ENCODE measurements around the gene LAMA2.

The LAMA2 gene

GRCh38 chr6:129460221-129460620 is 577.3 kb downstream of the LAMA2 start:
- TF ChIP-seq, protein P1, sequence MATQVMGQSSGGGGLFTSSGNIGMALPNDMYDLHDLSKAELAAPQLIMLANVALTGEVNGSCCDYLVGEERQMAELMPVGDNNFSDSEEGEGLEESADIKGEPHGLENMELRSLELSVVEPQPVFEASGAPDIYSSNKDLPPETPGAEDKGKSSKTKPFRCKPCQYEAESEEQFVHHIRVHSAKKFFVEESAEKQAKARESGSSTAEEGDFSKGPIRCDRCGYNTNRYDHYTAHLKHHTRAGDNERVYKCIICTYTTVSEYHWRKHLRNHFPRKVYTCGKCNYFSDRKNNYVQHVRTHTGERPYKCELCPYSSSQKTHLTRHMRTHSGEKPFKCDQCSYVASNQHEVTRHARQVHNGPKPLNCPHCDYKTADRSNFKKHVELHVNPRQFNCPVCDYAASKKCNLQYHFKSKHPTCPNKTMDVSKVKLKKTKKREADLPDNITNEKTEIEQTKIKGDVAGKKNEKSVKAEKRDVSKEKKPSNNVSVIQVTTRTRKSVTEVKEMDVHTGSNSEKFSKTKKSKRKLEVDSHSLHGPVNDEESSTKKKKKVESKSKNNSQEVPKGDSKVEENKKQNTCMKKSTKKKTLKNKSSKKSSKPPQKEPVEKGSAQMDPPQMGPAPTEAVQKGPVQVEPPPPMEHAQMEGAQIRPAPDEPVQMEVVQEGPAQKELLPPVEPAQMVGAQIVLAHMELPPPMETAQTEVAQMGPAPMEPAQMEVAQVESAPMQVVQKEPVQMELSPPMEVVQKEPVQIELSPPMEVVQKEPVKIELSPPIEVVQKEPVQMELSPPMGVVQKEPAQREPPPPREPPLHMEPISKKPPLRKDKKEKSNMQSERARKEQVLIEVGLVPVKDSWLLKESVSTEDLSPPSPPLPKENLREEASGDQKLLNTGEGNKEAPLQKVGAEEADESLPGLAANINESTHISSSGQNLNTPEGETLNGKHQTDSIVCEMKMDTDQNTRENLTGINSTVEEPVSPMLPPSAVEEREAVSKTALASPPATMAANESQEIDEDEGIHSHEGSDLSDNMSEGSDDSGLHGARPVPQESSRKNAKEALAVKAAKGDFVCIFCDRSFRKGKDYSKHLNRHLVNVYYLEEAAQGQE (IDR thresholded peaks at IDR 0.05; ENCODE audit: insufficient read depth in 1 of 2, low read depth in 2 of 2, low read length in 2 of 2): no peak
- TF ChIP-seq SIN3A (IDR thresholded peaks at IDR 0.05; ENCODE audit: borderline replicate concordance, insufficient read depth, low read length): no peak
- TF ChIP-seq POLR2AphosphoS5 (IDR thresholded peaks at IDR 0.05; ENCODE audit: low read depth, low read length): no peak
- no peak for TF ChIP-seq TAF1 (IDR thresholded peaks at IDR 0.05; ENCODE audit: borderline replicate concordance, insufficient read depth, low read length)
- no peak for TF ChIP-seq FOXP2 (optimal IDR thresholded peaks at IDR 0.05; ENCODE audit: borderline replicate concordance, extremely low read depth, extremely low read length, insufficient read depth)

GRCh38 chr6:129469070-129469662 is 586.2 kb downstream of the LAMA2 start:
- TF ChIP-seq SIN3A (IDR thresholded peaks at IDR 0.05; ENCODE audit: borderline replicate concordance, insufficient read depth, low read length) (no peak), TAF1 (IDR thresholded peaks at IDR 0.05; ENCODE audit: borderline replicate concordance, insufficient read depth, low read length) (no peak), FOXP2 (optimal IDR thresholded peaks at IDR 0.05; ENCODE audit: borderline replicate concordance, extremely low read depth, extremely low read length, insufficient read depth) (no peak), POLR2AphosphoS5 (IDR thresholded peaks at IDR 0.05; ENCODE audit: low read depth, low read length) (no peak)
- TF ChIP-seq, protein P1 (IDR thresholded peaks at IDR 0.05; ENCODE audit: insufficient read depth in 1 of 2, low read depth in 2 of 2, low read length in 2 of 2): no peak

DNA sequence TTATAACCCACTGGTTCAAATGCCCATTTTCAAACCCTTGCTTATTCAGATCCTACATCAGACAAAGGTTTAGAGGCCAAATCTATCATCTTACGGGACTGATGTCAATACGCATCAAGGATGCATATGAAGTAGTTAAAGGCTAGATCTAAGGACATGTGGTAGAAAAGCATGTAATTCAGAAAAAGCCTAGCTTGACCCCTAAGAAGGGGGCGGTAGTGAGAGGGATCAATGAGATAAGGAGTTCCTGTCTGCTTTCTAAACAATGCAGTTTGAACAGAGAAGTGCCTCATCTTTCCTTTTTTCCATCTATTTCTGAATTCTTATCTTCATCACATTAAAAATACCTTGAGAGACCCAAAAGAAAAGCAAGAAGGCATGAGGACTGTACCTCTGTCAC is 589.3 kb downstream of the LAMA2 start:
- no peak for TF ChIP-seq SIN3A (IDR thresholded peaks at IDR 0.05; ENCODE audit: borderline replicate concordance, insufficient read depth, low read length)

GRCh38 chr6:129473546-129473945 is 590.6 kb downstream of the LAMA2 start:
- TF ChIP-seq TAF1 (IDR thresholded peaks at IDR 0.05; ENCODE audit: borderline replicate concordance, insufficient read depth, low read length): no peak
- TF ChIP-seq, protein P1 (IDR thresholded peaks at IDR 0.05; ENCODE audit: insufficient read depth in 1 of 2, low read depth in 2 of 2, low read length in 2 of 2): no peak
- TF ChIP-seq FOXP2 (optimal IDR thresholded peaks at IDR 0.05; ENCODE audit: borderline replicate concordance, extremely low read depth, extremely low read length, insufficient read depth): no peak
- no peak for TF ChIP-seq POLR2AphosphoS5 (IDR thresholded peaks at IDR 0.05; ENCODE audit: low read depth, low read length)
- TF ChIP-seq SIN3A (IDR thresholded peaks at IDR 0.05; ENCODE audit: borderline replicate concordance, insufficient read depth, low read length): no peak

DNA sequence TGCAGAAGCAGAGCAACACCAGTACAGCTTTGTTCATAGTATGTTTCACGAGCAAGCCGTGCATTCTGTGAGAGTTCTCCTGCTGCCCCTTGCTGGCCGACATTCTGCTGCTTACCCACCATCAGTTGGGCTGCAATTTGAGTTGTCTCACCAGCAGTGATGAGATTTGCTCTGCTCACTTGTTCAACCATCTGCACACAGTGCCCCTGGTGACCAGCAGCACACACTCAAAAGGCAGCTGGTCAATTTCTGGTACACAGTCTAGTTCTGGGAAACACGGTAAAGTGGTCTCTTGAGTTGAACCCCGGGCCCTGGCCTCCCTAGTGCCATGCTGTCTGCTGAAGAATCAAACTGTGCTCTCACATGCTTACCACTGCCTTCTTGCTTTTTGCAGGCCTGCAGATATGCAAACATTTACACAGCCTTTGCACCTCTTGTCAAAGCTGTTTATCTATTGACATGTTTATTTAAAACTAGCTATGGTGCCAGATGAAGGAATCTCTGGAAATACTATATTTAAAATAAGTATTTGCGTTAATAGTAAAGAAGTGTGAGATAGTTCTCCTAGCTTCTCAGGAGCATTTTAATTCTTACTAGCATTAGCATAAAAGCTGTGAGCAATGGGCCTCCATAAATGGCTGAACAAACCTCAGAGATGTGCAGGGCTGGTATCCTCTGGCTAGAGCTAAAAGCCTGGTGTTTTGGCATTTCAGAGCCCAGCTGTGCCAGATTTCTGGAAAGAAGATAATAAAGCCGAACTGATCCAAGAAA is 592.7 kb downstream of the LAMA2 start:
- TF ChIP-seq POLR2AphosphoS5 (IDR thresholded peaks at IDR 0.05; ENCODE audit: low read depth, low read length) (no peak), FOXP2 (optimal IDR thresholded peaks at IDR 0.05; ENCODE audit: borderline replicate concordance, extremely low read depth, extremely low read length, insufficient read depth) (no peak), SIN3A (IDR thresholded peaks at IDR 0.05; ENCODE audit: borderline replicate concordance, insufficient read depth, low read length) (no peak), TAF1 (IDR thresholded peaks at IDR 0.05; ENCODE audit: borderline replicate concordance, insufficient read depth, low read length) (no peak)
- TF ChIP-seq, protein P1 (IDR thresholded peaks at IDR 0.05; ENCODE audit: insufficient read depth in 1 of 2, low read depth in 2 of 2, low read length in 2 of 2): no peak

All from PFSK-1 (cell line).